HK-2 (cell line): Measurements from ENCODE around the gene TDRD7.

Experiments
- DNase-seq: peaks from one replicate; pipeline ENCODE4 v3.0.0-alpha.2; 2018; ENCODE audit not compliant: unreplicated experiment

TDRD7 gene

GRCh38 chr9:97411789-97412625, at the start of gene TDRD7:
Gene TDRD7 (plus strand): TSS chr9:97412096. CDS start chr9:97428466, 16,370 bp downstream.
- DNase-seq = peak; percentile 90

GRCh38 chr9:97362777-97363545, 48.9 kb upstream of the TDRD7 start:
- DNase-seq = no peak

- DNase-seq = no peak
Observed at GRCh38 chr9:97363661-97364299, 48.1 kb upstream of the TDRD7 start.

- no peak for DNase-seq
Observed at GRCh38 chr9:97364769-97365490, 47.0 kb upstream of the TDRD7 start.

GRCh38 chr9:97365634-97366033, 46.3 kb upstream of the TDRD7 start:
- no peak for DNase-seq

GRCh38 chr9:97366476-97366875, 45.4 kb upstream of the TDRD7 start:
- DNase-seq = no peak

GRCh38 chr9:97366889-97367288, 45.0 kb upstream of the TDRD7 start:
- DNase-seq = no peak

- DNase-seq = no peak
Observed at GRCh38 chr9:97367729-97368128, 44.2 kb upstream of the TDRD7 start.

GRCh38 chr9:97368964-97369363, 42.9 kb upstream of the TDRD7 start:
- DNase-seq = no peak

GRCh38 chr9:97372580-97372979, 39.3 kb upstream of the TDRD7 start:
- no peak for DNase-seq

GRCh38 chr9:97373331-97373730, 38.6 kb upstream of the TDRD7 start:
- DNase-seq = no peak

- no peak for DNase-seq
Observed at GRCh38 chr9:97374811-97375210, 37.1 kb upstream of the TDRD7 start.

GRCh38 chr9:97376902-97377301, 35.0 kb upstream of the TDRD7 start:
- DNase-seq = no peak

- no peak for DNase-seq
Observed at GRCh38 chr9:97382099-97382718, 29.7 kb upstream of the TDRD7 start.

- no peak for DNase-seq
Observed at GRCh38 chr9:97384406-97385262, 27.3 kb upstream of the TDRD7 start.

GRCh38 chr9:97385626-97386264, 26.2 kb upstream of the TDRD7 start:
- DNase-seq = no peak

- no peak for DNase-seq
Observed at GRCh38 chr9:97386265-97386633, 25.6 kb upstream of the TDRD7 start.

- peak; percentile 79 for DNase-seq
Observed at GRCh38 chr9:97386733-97387503, 25.0 kb upstream of the TDRD7 start.

- DNase-seq = no peak
Observed at GRCh38 chr9:97387504-97387886, 24.4 kb upstream of the TDRD7 start.
